CD4-positive, alpha-beta memory T cell (primary cell): ENCODE data around the gene ZNF675. TPM values are rescaled to one million over a fixed set of nuclear protein-coding genes. Genes with fewer than 3 reads are reported as not detected.
"Not testable (repeated sequence)": the region's sequence is repeated elsewhere in the genome, so short reads cannot be mapped to it uniquely, and the experiment has no call there.

ENCODE experiments used
- CTCF ChIA-PET: fragments of 350-600 bp; sonication (Branson Sonifier 250); formaldehyde crosslinking; loops from one replicate; lab custom pipeline; 2021; ENCODE audit warnings: inconsistent platforms; ENCODE audit not compliant: partially characterized antibody; lab: Charles Lee
- POLR2A ChIA-PET: fragments of 350-600 bp; sonication (Branson Sonifier 250); formaldehyde crosslinking; loops from one replicate; lab custom pipeline; 2021; ENCODE audit not compliant: partially characterized antibody; lab: Charles Lee
- DNase-seq, 5 donors: peaks; one replicate each; pipeline versions ENCODE4 v3.0.0 to v3.0.0-alpha.2; 2020 to 2022; ENCODE audit warnings: mixed read lengths in 1 of 5
- H3K27ac ChIP-seq: one replicate; pipeline ENCODE4 v1.7.0; 2013; ENCODE audit warnings: low read depth, low read length
- H3K27me3 ChIP-seq: 2 replicates; pipeline ENCODE4 v1.7.0; 2013; ENCODE audit warnings: mild to moderate bottlenecking, low read length, moderate library complexity; ENCODE audit not compliant: insufficient read depth
- H3K36me3 ChIP-seq: 2 replicates; pipeline ENCODE4 v1.7.0; 2013; ENCODE audit warnings: mild to moderate bottlenecking, low read length, moderate library complexity; ENCODE audit not compliant: insufficient read depth
- H3K4me1 ChIP-seq: 2 replicates; pipeline ENCODE4 v1.7.0; 2013; ENCODE audit warnings: mild to moderate bottlenecking, low read length, moderate library complexity; ENCODE audit not compliant: insufficient read depth
- H3K4me3 ChIP-seq, 2 donors: one replicate each; pipeline ENCODE4 v1.7.0; 2013; ENCODE audit warnings: low read length in 2 of 2, mild to moderate bottlenecking in 1 of 2
- H3K9me3 ChIP-seq, 2 donors: one replicate each; pipeline ENCODE4 v1.7.0; 2013; ENCODE audit warnings: low read length in 2 of 2, control low read depth in 1 of 2; ENCODE audit not compliant: control insufficient read depth in 1 of 2
- H3K27ac Mint-ChIP-seq, 7 donors: one replicate each; pipeline ENCODE4 v1.8.0; 2020 to 2021; ENCODE audit warnings: mixed read lengths in 7 of 7, mild to moderate bottlenecking in 6 of 7, inconsistent platforms in 3 of 7, moderate library complexity in 3 of 7
- H3K27me3 Mint-ChIP-seq, 2 donors: one replicate each; pipeline ENCODE4 v1.8.0; 2020 to 2021; ENCODE audit warnings: mixed read lengths in 2 of 2
- H3K36me3 Mint-ChIP-seq, 2 donors: one replicate each; pipeline ENCODE4 v1.8.0; 2020 to 2021; ENCODE audit warnings: mixed read lengths in 2 of 2, inconsistent platforms in 1 of 2, mild to moderate bottlenecking in 1 of 2
- H3K4me1 Mint-ChIP-seq, 4 donors: one replicate each; pipeline ENCODE4 v1.8.0; 2020 to 2021; ENCODE audit warnings: mixed read lengths in 4 of 4, mild to moderate bottlenecking in 1 of 4
- H3K4me3 Mint-ChIP-seq, 8 donors: one replicate each; pipeline ENCODE4 v1.8.0; 2020 to 2021; ENCODE audit warnings: mixed read lengths in 8 of 8, mild to moderate bottlenecking in 7 of 8, moderate library complexity in 6 of 8, inconsistent platforms in 3 of 8
- H3K9me3 Mint-ChIP-seq, 8 donors: one replicate each; pipeline ENCODE4 v1.8.0; 2020 to 2021; ENCODE audit warnings: mixed read lengths in 8 of 8, mild to moderate bottlenecking in 5 of 8, inconsistent platforms in 3 of 8, moderate library complexity in 1 of 8
- intact Hi-C: fragments of 100-400 bp; cut with micrococcal nuclease; formaldehyde crosslinking; loops from one replicate; pipeline ENCODE4 v1.15.1; 2023
- polyA plus RNA-seq, 2 donors: library from polyadenylated mRNA; unstranded; fragments of 300-500 nt; fragmentation: Illumina TruSeq; gene quantifications; one replicate each; pipeline ENCODE4 v1.2.3, GENCODE V29; 2021
- total RNA-seq, 2 experiments: library from RNA; stranded (reverse); gene quantifications; one replicate each; pipeline ENCODE4 v1.2.3, GENCODE V29; 2021

ZNF675 gene
- 10 to 100 TPM; 34.3 to 36.9 TPM for total RNA-seq
- 10 to 100 TPM; 16.6 to 21.8 TPM for polyA plus RNA-seq

DNA sequence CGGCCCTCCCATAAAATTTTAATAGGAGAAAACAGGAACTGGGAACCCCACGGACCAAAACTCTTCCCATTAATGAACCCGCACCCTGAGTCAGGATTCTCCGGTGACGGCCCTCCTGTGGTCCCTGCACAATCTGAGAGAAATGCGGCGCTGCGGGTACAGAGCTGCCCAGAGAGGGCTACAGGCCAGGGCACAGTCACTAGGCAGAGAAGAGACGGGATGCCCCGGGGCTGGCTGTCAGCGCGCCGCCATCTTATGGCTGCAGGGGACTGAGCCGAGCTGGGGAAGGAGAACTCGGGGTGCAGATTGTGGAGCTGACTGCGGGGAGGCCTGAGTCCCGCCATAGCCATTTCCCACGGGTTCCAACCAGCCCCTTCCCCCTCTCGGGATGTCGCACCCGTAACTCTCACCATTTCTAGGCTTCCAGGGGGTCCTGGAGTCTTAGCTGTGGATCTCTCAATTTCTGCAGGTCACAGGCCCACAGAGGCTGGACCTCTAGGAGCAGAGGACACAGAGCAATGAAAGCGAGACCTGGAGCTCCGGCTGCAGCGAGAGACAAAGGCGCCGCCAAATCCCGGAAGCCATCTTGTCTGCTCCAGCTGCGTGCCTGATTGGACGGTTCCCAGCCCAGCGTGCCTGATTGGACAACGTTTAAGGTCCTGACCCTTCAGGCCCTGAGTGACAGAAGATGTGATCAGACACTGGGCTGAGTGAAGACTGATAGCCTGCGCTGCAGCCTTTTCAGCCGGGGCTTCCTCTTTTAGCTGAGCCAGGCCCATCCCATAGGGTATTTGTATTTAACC is at the start of gene ZNF675:
ZNF675 (minus strand) TSS at position 592 of the 803 bp plus-strand sequence; CDS start at position 413, 179 bp downstream.
- intact Hi-C loops, result loop anchor here (1.0 to 5.0 kb wide), 8 partner anchors 71 to 1920 kb away; partner anchors contain the start of genes ZNF100, ZNF681, ZNF726 and ZNF91
- peak within 1 kb of the TSS; percentile 64 to 100 for H3K4me3 ChIP-seq
- peaks cover 32% of the 10 kb centered on the region for H3K4me1 ChIP-seq
- Mint-ChIP-seq H3K27me3 (no peaks in the 10 kb centered on the region), H3K9me3 (peaks cover 0 to 2% (median 0%) of the 10 kb centered on the region in 8 donors), H3K27ac (peak within 1 kb of the TSS; percentile 96 to 99 (median 98)), H3K36me3 (peaks cover 4 to 27% of the 10 kb centered on the region in 2 donors), H3K4me3 (peak within 1 kb of the TSS; percentile 99 to 100 (median 99)), H3K4me1 (peaks cover 35 to 60% (median 48%) of the 10 kb centered on the region in 4 donors)
- DNase-seq, result peak; percentile 87 to 93 (median 88)
- ChIA-PET CTCF (interaction anchor here (1.1 to 1.7 kb wide), 5 partner anchors 70 to 413 kb away, joined by 3 to 4 read pairs (median 3); partner anchors contain the start of gene ZNF91), POLR2A (interaction anchor here (0.6 to 3.0 kb wide), 16 partner anchors 8 to 413 kb away, joined by 3 to 42 read pairs (median 5); partner anchors contain the start of genes ZNF254, ZNF681, ZNF726 and ZNF91)
- no peaks in the 10 kb centered on the region for H3K9me3 ChIP-seq
- peak within 1 kb of the TSS; percentile 83 for H3K27ac ChIP-seq
- no peaks in the 10 kb centered on the region for H3K27me3 ChIP-seq
- H3K36me3 ChIP-seq, result no peaks in the 10 kb centered on the region

DNA sequence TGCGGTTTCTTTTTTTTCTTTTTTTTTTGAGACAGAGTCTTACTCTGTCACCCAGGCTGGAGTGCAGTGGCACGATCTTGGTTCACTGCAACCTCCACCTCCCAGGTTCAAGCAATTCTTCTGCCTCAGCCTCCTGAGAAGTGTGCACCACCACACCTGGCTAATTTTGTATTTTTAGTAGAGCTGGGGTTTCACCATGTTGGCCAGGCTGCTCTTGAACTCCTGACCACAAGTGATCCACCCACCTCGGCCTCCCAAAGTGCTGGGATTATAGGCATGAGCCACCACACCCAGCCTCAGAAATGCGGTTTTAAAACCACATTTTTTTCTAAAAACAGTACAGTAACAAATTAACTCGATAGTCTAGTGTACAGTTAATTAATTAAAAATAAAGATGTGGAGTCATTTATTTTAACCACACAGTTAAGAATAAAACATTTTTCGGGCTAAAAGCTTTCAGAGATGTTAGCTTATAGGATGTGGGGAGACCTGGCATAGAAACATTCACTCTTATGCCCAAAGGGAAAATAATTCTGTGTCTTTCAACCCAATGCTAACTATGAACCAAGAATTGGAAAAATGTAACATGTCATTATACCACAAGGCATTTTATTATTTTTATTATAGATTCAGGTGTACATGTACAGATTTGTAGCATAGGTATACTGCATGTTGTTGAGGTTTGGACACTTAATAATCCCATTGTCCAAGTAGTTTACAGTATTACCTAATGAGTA is 43.9 kb upstream of the ZNF675 start:
- POLR2A ChIA-PET, H3K27me3 Mint-ChIP-seq, H3K9me3 ChIP-seq, H3K36me3 Mint-ChIP-seq, intact Hi-C loops, H3K27ac Mint-ChIP-seq, H3K4me1 Mint-ChIP-seq, H3K36me3 ChIP-seq, H3K27me3 ChIP-seq, H3K4me1 ChIP-seq, H3K4me3 Mint-ChIP-seq, H3K4me3 ChIP-seq, DNase-seq, H3K27ac ChIP-seq: not testable (repeated sequence)
- CTCF ChIA-PET, result interaction anchor here (0.6 kb wide), 1 partner anchor 101 kb away, joined by 3 read pairs; no protein-coding TSS in a partner anchor
- peaks cover 0 to 44% (median 32%) of the 10 kb centered on the region in 8 donors for H3K9me3 Mint-ChIP-seq

GRCh38 chr19:23724161-23724560 is 37.1 kb upstream of the ZNF675 start:
- H3K4me1 Mint-ChIP-seq, H3K27me3 Mint-ChIP-seq, H3K4me3 Mint-ChIP-seq, CTCF ChIA-PET, H3K4me1 ChIP-seq, H3K9me3 ChIP-seq, H3K27ac Mint-ChIP-seq, H3K4me3 ChIP-seq, DNase-seq, H3K36me3 ChIP-seq, H3K27ac ChIP-seq, intact Hi-C loops, H3K36me3 Mint-ChIP-seq, POLR2A ChIA-PET, H3K27me3 ChIP-seq: not testable (repeated sequence)
- H3K9me3 Mint-ChIP-seq, result peaks cover 0 to 16% (median 6%) of the 10 kb centered on the region in 8 donors

DNA sequence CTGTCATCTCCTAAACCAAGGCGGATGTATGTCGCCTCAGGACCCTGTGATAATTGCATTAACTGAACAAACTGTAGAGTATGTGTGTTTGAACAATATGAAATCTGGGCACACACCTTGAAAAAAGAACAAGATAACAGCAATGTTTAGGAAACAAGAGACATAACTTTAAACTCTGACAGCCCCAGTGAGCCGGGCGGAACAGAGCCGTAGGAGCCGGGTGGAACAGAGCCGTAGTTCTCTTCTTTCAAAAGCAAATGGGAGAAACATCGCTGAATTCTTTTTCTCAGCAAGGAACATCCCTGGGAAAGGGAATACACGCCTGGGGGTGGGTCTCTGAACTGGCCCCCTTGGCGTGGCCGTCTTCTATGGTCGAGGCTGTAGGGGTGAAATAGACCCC is 31.8 kb upstream of the ZNF675 start:
- Histone ChIP-seq H3K36me3 (no peaks in the 10 kb centered on the region), H3K4me1 (no peaks in the 10 kb centered on the region), H3K4me3 (no peak overlapping the region), H3K9me3 (no peaks in the 10 kb centered on the region), H3K27ac (no peak overlapping the region), H3K27me3 (no peaks in the 10 kb centered on the region)
- Mint-ChIP-seq H3K9me3 (peaks cover 0 to 10% (median 0%) of the 10 kb centered on the region in 8 donors), H3K27ac (peak overlapping the region in 1 of 7 donors; percentile 7), H3K27me3 (peaks cover 7 to 9% of the 10 kb centered on the region in 2 donors), H3K4me3 (peak overlapping the region in 4 of 8 donors; percentile 10 to 44 (median 32)), H3K36me3 (no peaks in the 10 kb centered on the region), H3K4me1 (peaks cover 8 to 14% (median 11%) of the 10 kb centered on the region in 4 donors)
- POLR2A ChIA-PET, result no interaction called here
- CTCF ChIA-PET, result no interaction called here
- intact Hi-C loops, result no loop called here
- no peak for DNase-seq

DNA sequence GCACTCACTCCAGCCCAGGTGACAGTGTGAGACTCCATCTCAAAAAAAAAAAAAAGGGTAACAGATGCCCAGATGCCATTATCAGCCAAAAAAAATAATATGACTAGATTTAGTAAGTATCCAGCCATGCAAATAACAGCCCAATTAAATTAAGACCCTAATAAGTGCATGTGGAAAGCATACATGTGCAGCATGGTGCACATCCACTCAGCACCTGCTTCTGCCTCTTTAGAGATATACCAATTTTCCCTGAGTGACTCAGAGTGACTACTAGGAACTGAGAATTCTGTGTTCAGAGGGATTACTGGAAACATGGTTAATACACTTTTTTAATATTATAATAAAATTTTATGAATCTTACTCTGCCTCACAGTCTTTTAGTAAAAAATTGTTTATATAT is 29.8 kb upstream of the ZNF675 start:
- H3K4me1 Mint-ChIP-seq, result peaks cover 8 to 14% (median 11%) of the 10 kb centered on the region in 4 donors

DNA sequence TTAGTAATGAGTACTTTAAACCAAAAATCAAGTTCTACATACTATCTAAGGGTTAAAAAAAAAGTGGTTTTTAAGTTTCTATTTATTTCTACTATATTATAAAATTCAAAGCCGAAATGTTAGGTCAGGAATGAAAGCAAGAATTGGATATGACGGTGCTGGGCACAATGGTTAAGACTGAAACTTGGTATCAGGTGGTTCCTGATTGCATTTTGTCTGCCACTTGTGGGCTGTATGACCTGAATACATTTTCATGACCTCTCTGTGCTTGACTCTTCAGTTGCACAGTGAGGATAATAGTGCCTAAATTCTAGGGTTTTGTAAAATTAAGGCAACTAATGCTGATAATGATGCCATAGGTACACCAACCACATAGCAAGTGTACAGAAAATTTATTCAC is 22.3 kb upstream of the ZNF675 start:
- H3K4me1 Mint-ChIP-seq, result no peaks in the 10 kb centered on the region
- POLR2A ChIA-PET, result no interaction called here
- no peak for DNase-seq
- no peaks in the 10 kb centered on the region for H3K27me3 ChIP-seq
- H3K36me3 ChIP-seq, result no peaks in the 10 kb centered on the region
- CTCF ChIA-PET, result no interaction called here
- no peak overlapping the region for H3K4me3 Mint-ChIP-seq
- intact Hi-C loops, result no loop called here
- no peak overlapping the region for H3K4me3 ChIP-seq
- H3K9me3 ChIP-seq, result no peaks in the 10 kb centered on the region
- H3K27ac Mint-ChIP-seq, result no peak overlapping the region
- peaks cover 0 to 8% (median 3%) of the 10 kb centered on the region in 8 donors for H3K9me3 Mint-ChIP-seq
- H3K27me3 Mint-ChIP-seq, result no peaks in the 10 kb centered on the region
- no peaks in the 10 kb centered on the region for H3K36me3 Mint-ChIP-seq
- H3K4me1 ChIP-seq, result no peaks in the 10 kb centered on the region
- no peak overlapping the region for H3K27ac ChIP-seq

More for the DNA sequence above, 29.8 kb upstream of the ZNF675 start:
- Histone ChIP-seq H3K27ac (no peak overlapping the region), H3K4me3 (no peak overlapping the region), H3K9me3 (no peaks in the 10 kb centered on the region), H3K27me3 (no peaks in the 10 kb centered on the region), H3K36me3 (no peaks in the 10 kb centered on the region), H3K4me1 (no peaks in the 10 kb centered on the region)
- Mint-ChIP-seq H3K36me3 (no peaks in the 10 kb centered on the region), H3K27ac (no peak overlapping the region), H3K27me3 (peaks cover 7 to 9% of the 10 kb centered on the region in 2 donors), H3K4me3 (no peak overlapping the region), H3K9me3 (peaks cover 0 to 5% (median 0%) of the 10 kb centered on the region in 8 donors)
- intact Hi-C loops, result no loop called here
- no peak for DNase-seq
- POLR2A ChIA-PET, result no interaction called here
- CTCF ChIA-PET, result no interaction called here

DNA sequence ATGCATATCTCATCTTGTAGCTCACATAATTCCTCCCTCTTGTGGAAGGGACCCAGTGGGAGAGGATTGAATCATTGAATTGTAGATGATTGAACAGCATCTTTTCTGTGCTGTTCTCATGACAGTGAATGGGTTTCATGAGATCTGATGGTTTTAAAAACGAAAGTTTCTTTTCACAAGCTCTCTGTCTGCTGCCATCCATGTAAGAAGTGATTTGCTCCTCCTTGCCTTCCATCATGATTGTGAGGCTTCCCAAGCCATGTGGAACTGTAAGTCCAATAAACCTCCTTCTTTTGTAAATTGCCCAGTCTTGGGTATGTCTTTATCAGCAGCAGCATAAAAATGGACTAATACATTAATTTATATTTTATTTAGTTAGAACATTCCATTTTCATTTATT is 19.6 kb upstream of the ZNF675 start:
- no peaks in the 10 kb centered on the region for H3K36me3 ChIP-seq
- POLR2A ChIA-PET, result no interaction called here
- Mint-ChIP-seq H3K4me3 (no peak overlapping the region), H3K4me1 (no peaks in the 10 kb centered on the region), H3K9me3 (peaks cover 0 to 10% (median 4%) of the 10 kb centered on the region in 8 donors), H3K27ac (peak overlapping the region in 1 of 7 donors; percentile 32), H3K27me3 (peaks cover 0 to 5% of the 10 kb centered on the region in 2 donors), H3K36me3 (no peaks in the 10 kb centered on the region)
- H3K27ac ChIP-seq, result no peak overlapping the region
- no peak overlapping the region for H3K4me3 ChIP-seq
- intact Hi-C loops, result no loop called here
- H3K9me3 ChIP-seq, result no peaks in the 10 kb centered on the region
- no peak for DNase-seq
- CTCF ChIA-PET, result no interaction called here
- no peaks in the 10 kb centered on the region for H3K27me3 ChIP-seq
- H3K4me1 ChIP-seq, result no peaks in the 10 kb centered on the region
